Activated CD4-positive, alpha-beta T cell treated with anti-CD3 and anti-CD28 coated beads for 36 hours (primary cell): ENCODE data around the gene SRBD1. TPM values are rescaled to one million over a fixed set of nuclear protein-coding genes. Genes with fewer than 3 reads are reported as not detected.
A peak's percentile ranks its signal among the peaks of the same experiment; 100 is the strongest.

Source experiments
- ATAC-seq: fragments of 200-7000 bp; cut with Tn5 transposase; one replicate; pipeline ENCODE4 v1.10.0; 2021; ENCODE audit warnings: mild to moderate bottlenecking, moderate library complexity
- CTCF ChIA-PET: fragments of 350-600 bp; sonication (Branson Sonifier 250); formaldehyde crosslinking; loops from one replicate; lab custom pipeline; 2021; ENCODE audit warnings: antibody characterized with exemption; lab: Charles Lee
- POLR2A ChIA-PET: fragments of 350-600 bp; sonication (Branson Sonifier 250); formaldehyde crosslinking; loops from one replicate; lab custom pipeline; 2021; ENCODE audit warnings: antibody characterized with exemption, inconsistent platforms; lab: Charles Lee
- DNase-seq: peaks from one replicate; pipeline ENCODE4 v3.0.0-alpha.2; 2020
- H3K27ac Mint-ChIP-seq: one replicate; pipeline ENCODE4 v1.8.0; 2021; ENCODE audit warnings: mixed read lengths
- H3K27me3 Mint-ChIP-seq: one replicate; pipeline ENCODE4 v1.8.0; 2021; ENCODE audit warnings: mixed read lengths
- H3K36me3 Mint-ChIP-seq: one replicate; pipeline ENCODE4 v1.8.0; 2021; ENCODE audit warnings: low read depth, mixed read lengths
- H3K4me1 Mint-ChIP-seq: one replicate; pipeline ENCODE4 v1.8.0; 2021; ENCODE audit warnings: mixed read lengths
- H3K4me3 Mint-ChIP-seq: one replicate; pipeline ENCODE4 v1.8.0; 2021; ENCODE audit warnings: mild to moderate bottlenecking, moderate library complexity, mixed read lengths
- H3K9me3 Mint-ChIP-seq: one replicate; pipeline ENCODE4 v1.8.0; 2021; ENCODE audit warnings: low read depth, mixed read lengths
- intact Hi-C, 2 experiments: fragments of 100-400 bp; cut with DNase I in 1 of 2; cut with micrococcal nuclease in 1 of 2; formaldehyde crosslinking; loops; one replicate each; pipeline versions ENCODE4 v1.14.2 to v1.15.1; 2022 to 2024; cut with DNase I, micrococcal nuclease
- total RNA-seq, 2 experiments: library from RNA; stranded (reverse); gene quantifications; one replicate each; pipeline ENCODE4 v1.2.3, GENCODE V29; 2021

The SRBD1 gene
- total RNA-seq, 2 experiments from 2014 or later: 19.2 to 25.0 TPM

- CTCF ChIA-PET: interaction anchor here (0.6 to 1.2 kb wide), 2 partner anchors 27 to 30 kb away, joined by 4 to 5 read pairs; no protein-coding TSS in a partner anchor
These were observed 3.3 kb upstream of the SRBD1 start for GRCh38 chr2:45614330-45614729.

GRCh38 chr2:45612731-45613130, 1.7 kb upstream of the SRBD1 start:
- H3K27me3 Mint-ChIP-seq: no peaks in the 10 kb centered on the region
- no peaks in the 10 kb centered on the region for H3K9me3 Mint-ChIP-seq
- ChIA-PET CTCF (interaction anchor here (0.7 to 0.9 kb wide), 2 partner anchors 40 to 166 kb away, joined by 3 read pairs; no protein-coding TSS in a partner anchor), POLR2A (no interaction called here)
- no peak overlapping the region for H3K27ac Mint-ChIP-seq
- intact Hi-C loops: loop anchor here in 1 of 2 experiments (5.0 kb wide), 1 partner anchor 1790 kb away; the partner anchor contains the start of gene MSH2
- no peaks in the 10 kb centered on the region for H3K36me3 Mint-ChIP-seq
- peaks cover 19% of the 10 kb centered on the region for H3K4me1 Mint-ChIP-seq
- no peak overlapping the region for H3K4me3 Mint-ChIP-seq
- DNase-seq: no peak
- ATAC-seq: no peak

More at GRCh38 chr2:45614330-45614729, 3.3 kb upstream of the SRBD1 start:
- no peak overlapping the region for H3K27ac Mint-ChIP-seq
- H3K36me3 Mint-ChIP-seq: no peaks in the 10 kb centered on the region
- ATAC-seq (no peak), DNase-seq (no peak)
- no peaks in the 10 kb centered on the region for H3K9me3 Mint-ChIP-seq
- H3K27me3 Mint-ChIP-seq: no peaks in the 10 kb centered on the region
- intact Hi-C loops: loop anchor here in 1 of 2 experiments (5.0 kb wide), 1 partner anchor 1788 kb away; the partner anchor contains the start of gene MSH2
- POLR2A ChIA-PET: no interaction called here
- no peak overlapping the region for H3K4me3 Mint-ChIP-seq
- H3K4me1 Mint-ChIP-seq: peaks cover 16% of the 10 kb centered on the region

GRCh38 chr2:45612285-45612684, 1.2 kb upstream of the SRBD1 start:
- Mint-ChIP-seq H3K9me3 (no peaks in the 10 kb centered on the region), H3K36me3 (no peaks in the 10 kb centered on the region), H3K27me3 (no peaks in the 10 kb centered on the region), H3K4me3 (peak overlapping the region; percentile 2), H3K27ac (peak overlapping the region; percentile 25), H3K4me1 (peaks cover 19% of the 10 kb centered on the region)
- CTCF ChIA-PET: no interaction called here
- DNase-seq (no peak), ATAC-seq (no peak)
- POLR2A ChIA-PET: no interaction called here
- intact Hi-C loops: loop anchor here in 1 of 2 experiments (5.0 kb wide), 1 partner anchor 1790 kb away; the partner anchor contains the start of gene MSH2

- H3K36me3 Mint-ChIP-seq: no peaks in the 10 kb centered on the region
These were observed 617 bp downstream of the SRBD1 start for GRCh38 chr2:45610281-45611019.

GRCh38 chr2:45607701-45608100, 3.4 kb downstream of the SRBD1 start:
- H3K9me3 Mint-ChIP-seq: no peaks in the 10 kb centered on the region
- CTCF ChIA-PET: interaction anchor here (0.6 to 1.2 kb wide), 3 partner anchors 12 to 51 kb away, joined by 3 read pairs; no protein-coding TSS in a partner anchor
- POLR2A ChIA-PET: no interaction called here
- H3K27me3 Mint-ChIP-seq: no peaks in the 10 kb centered on the region
- intact Hi-C loops: no loop called here
- ATAC-seq (no peak), DNase-seq (no peak)
- peaks cover 18% of the 10 kb centered on the region for H3K36me3 Mint-ChIP-seq
- no peak overlapping the region for H3K4me3 Mint-ChIP-seq
- H3K4me1 Mint-ChIP-seq: peaks cover 19% of the 10 kb centered on the region
- H3K27ac Mint-ChIP-seq: no peak overlapping the region

More at GRCh38 chr2:45610281-45611019, 617 bp downstream of the SRBD1 start:
- POLR2A ChIA-PET: interaction anchor here (0.6 to 0.7 kb wide), 4 partner anchors 42 to 320 kb away, joined by 3 read pairs; no protein-coding TSS in a partner anchor
- peak overlapping the region; percentile 94 for H3K27ac Mint-ChIP-seq
- no peaks in the 10 kb centered on the region for H3K9me3 Mint-ChIP-seq
- DNase-seq (peak; percentile 60), ATAC-seq (peak; percentile 67)
- H3K4me3 Mint-ChIP-seq: peak overlapping the region; percentile 93
- intact Hi-C loops: loop anchor here (1.0 to 5.0 kb wide), 8 partner anchors 40 to 1792 kb away; partner anchors contain the start of genes PRKCE (in 2 of the 2), CAMKMT (in 1 of the 2), MSH2 (in 1 of the 2) and PPM1B (in 1 of the 2)
- CTCF ChIA-PET: interaction anchor here (1.0 to 1.4 kb wide), 3 partner anchors 25 to 70 kb away, joined by 3 to 7 read pairs (median 3); no protein-coding TSS in a partner anchor
- H3K27me3 Mint-ChIP-seq: no peaks in the 10 kb centered on the region
- H3K4me1 Mint-ChIP-seq: peaks cover 19% of the 10 kb centered on the region

GRCh38 chr2:45606796-45607195, 4.3 kb downstream of the SRBD1 start:
- intact Hi-C loops: no loop called here
- CTCF ChIA-PET: interaction anchor here (0.7 to 1.2 kb wide), 4 partner anchors 11 to 173 kb away, joined by 3 read pairs; no protein-coding TSS in a partner anchor
- POLR2A ChIA-PET: no interaction called here

GRCh38 chr2:45605116-45605515, 6.0 kb downstream of the SRBD1 start:
- Mint-ChIP-seq H3K27me3 (no peaks in the 10 kb centered on the region), H3K36me3 (peaks cover 36% of the 10 kb centered on the region), H3K4me3 (no peak overlapping the region), H3K4me1 (peaks cover 7% of the 10 kb centered on the region), H3K27ac (no peak overlapping the region), H3K9me3 (no peaks in the 10 kb centered on the region)
- POLR2A ChIA-PET: no interaction called here
- CTCF ChIA-PET: no interaction called here
- intact Hi-C loops: no loop called here
- DNase-seq: no peak
- ATAC-seq: no peak

More at GRCh38 chr2:45606796-45607195, 4.3 kb downstream of the SRBD1 start:
- Mint-ChIP-seq H3K36me3 (peaks cover 22% of the 10 kb centered on the region), H3K27me3 (no peaks in the 10 kb centered on the region), H3K9me3 (no peaks in the 10 kb centered on the region), H3K27ac (no peak overlapping the region), H3K4me3 (no peak overlapping the region), H3K4me1 (peaks cover 13% of the 10 kb centered on the region)
- ATAC-seq: no peak
- no peak for DNase-seq

GRCh38 chr2:45602624-45603023, 8.4 kb downstream of the SRBD1 start:
- ATAC-seq (no peak), DNase-seq (no peak)
- Mint-ChIP-seq H3K27me3 (no peaks in the 10 kb centered on the region), H3K9me3 (no peaks in the 10 kb centered on the region), H3K36me3 (peaks cover 50% of the 10 kb centered on the region), H3K4me1 (no peaks in the 10 kb centered on the region), H3K4me3 (no peak overlapping the region), H3K27ac (no peak overlapping the region)
- CTCF ChIA-PET: interaction anchor here (0.6 to 1.1 kb wide), 4 partner anchors 10 to 303 kb away, joined by 3 to 4 read pairs (median 3); no protein-coding TSS in a partner anchor
- POLR2A ChIA-PET: no interaction called here
- intact Hi-C loops: loop anchor here in 1 of 2 experiments (2.0 kb wide), 1 partner anchor 18 kb away; no protein-coding TSS in a partner anchor

- no peaks in the 10 kb centered on the region for H3K27me3 Mint-ChIP-seq
- no peaks in the 10 kb centered on the region for H3K9me3 Mint-ChIP-seq
- CTCF ChIA-PET: no interaction called here
- DNase-seq (no peak), ATAC-seq (no peak)
- H3K4me3 Mint-ChIP-seq: no peak overlapping the region
- no peaks in the 10 kb centered on the region for H3K4me1 Mint-ChIP-seq
- POLR2A ChIA-PET: interaction anchor here (0.6 kb wide), 1 partner anchor 260 kb away, joined by 3 read pairs; no protein-coding TSS in a partner anchor
- no peak overlapping the region for H3K27ac Mint-ChIP-seq
- intact Hi-C loops: no loop called here
- peaks cover 60% of the 10 kb centered on the region for H3K36me3 Mint-ChIP-seq
These were observed 12.5 kb downstream of the SRBD1 start for GRCh38 chr2:45598545-45598944.

- Mint-ChIP-seq H3K27me3 (no peaks in the 10 kb centered on the region), H3K27ac (no peak overlapping the region), H3K36me3 (peaks cover 56% of the 10 kb centered on the region), H3K9me3 (no peaks in the 10 kb centered on the region), H3K4me1 (no peaks in the 10 kb centered on the region), H3K4me3 (no peak overlapping the region)
- DNase-seq (no peak), ATAC-seq (no peak)
- ChIA-PET CTCF (interaction anchor here (0.8 to 1.1 kb wide), 2 partner anchors 10 to 12 kb away, joined by 3 read pairs; no protein-coding TSS in a partner anchor), POLR2A (no interaction called here)
- intact Hi-C loops: no loop called here
These were observed 14.3 kb downstream of the SRBD1 start for GRCh38 chr2:45596761-45597160.

- intact Hi-C loops: no loop called here
- Mint-ChIP-seq H3K36me3 (peaks cover 54% of the 10 kb centered on the region), H3K27ac (no peak overlapping the region), H3K4me1 (peaks cover 4% of the 10 kb centered on the region), H3K9me3 (no peaks in the 10 kb centered on the region), H3K4me3 (no peak overlapping the region), H3K27me3 (no peaks in the 10 kb centered on the region)
- CTCF ChIA-PET: interaction anchor here (0.6 to 1.1 kb wide), 3 partner anchors 11 to 185 kb away, joined by 3 read pairs; no protein-coding TSS in a partner anchor
- POLR2A ChIA-PET: no interaction called here
- no peak for DNase-seq
- ATAC-seq: no peak
These were observed 15.2 kb downstream of the SRBD1 start for GRCh38 chr2:45595721-45596435.
